Upper lobe of right lung (tissue), 1 donor: ENCODE measurements around the gene ADPRHL1. TPM values are rescaled to one million over a fixed set of nuclear protein-coding genes. Genes with fewer than 3 reads are reported as not detected.

Experiments
- ATAC-seq: fragments of 200-7000 bp; cut with Tn5 transposase; one replicate; pipeline ENCODE4 v1.9.1; 2020; ENCODE audit warnings: mild to moderate bottlenecking, moderate library complexity
- DNase-seq: peaks from one replicate; pipeline ENCODE4 v3.0.0-alpha.2; 2020
- H3K27ac ChIP-seq: fragments of 200-600 bp; one replicate; pipeline ENCODE4 v1.8.0; 2022
- H3K27me3 ChIP-seq: fragments of 200-600 bp; one replicate; pipeline ENCODE4 v1.8.0; 2022; ENCODE audit warnings: mild to moderate bottlenecking
- H3K36me3 ChIP-seq: fragments of 200-600 bp; one replicate; pipeline ENCODE4 v1.8.0; 2022
- H3K4me1 ChIP-seq: fragments of 200-600 bp; one replicate; pipeline ENCODE4 v1.8.0; 2022
- H3K4me3 ChIP-seq: fragments of 200-600 bp; one replicate; pipeline ENCODE4 v1.8.0; 2022; ENCODE audit warnings: mild to moderate bottlenecking
- H3K9me3 ChIP-seq: fragments of 200-600 bp; one replicate; pipeline ENCODE4 v1.8.0; 2022
- intact Hi-C: fragments of 100-400 bp; cut with DNase I; formaldehyde crosslinking; loops from one replicate; pipeline ENCODE4 v1.11.0; 2022
- total RNA-seq: library from RNA; stranded (reverse); fragmentation: NEBNext Ultra II Directional; extraction: Animal tissue kit (Norgen Biotek cat#: 25700); gene quantifications from one replicate; pipeline ENCODE4 v1.2.1, GENCODE V29; 2021
- TF ChIP-seq, protein P1 (sequence below): fragments of 200-600 bp; IDR thresholded peaks from one replicate; pipeline ENCODE4 v1.8.0; 2022; ENCODE audit warnings: antibody characterized with exemption
- donor health status: DM: no; HTN: yes; CAD: no; lungs with severe emphysema.

ADPRHL1 gene
- total RNA-seq, 1 donor from 2014 or later: 1.9 TPM

- H3K27ac ChIP-seq: no peak overlapping the region
- H3K9me3 ChIP-seq: no peaks in the 10 kb centered on the region
- DNase-seq: no peak
- TF ChIP-seq, protein P1, sequence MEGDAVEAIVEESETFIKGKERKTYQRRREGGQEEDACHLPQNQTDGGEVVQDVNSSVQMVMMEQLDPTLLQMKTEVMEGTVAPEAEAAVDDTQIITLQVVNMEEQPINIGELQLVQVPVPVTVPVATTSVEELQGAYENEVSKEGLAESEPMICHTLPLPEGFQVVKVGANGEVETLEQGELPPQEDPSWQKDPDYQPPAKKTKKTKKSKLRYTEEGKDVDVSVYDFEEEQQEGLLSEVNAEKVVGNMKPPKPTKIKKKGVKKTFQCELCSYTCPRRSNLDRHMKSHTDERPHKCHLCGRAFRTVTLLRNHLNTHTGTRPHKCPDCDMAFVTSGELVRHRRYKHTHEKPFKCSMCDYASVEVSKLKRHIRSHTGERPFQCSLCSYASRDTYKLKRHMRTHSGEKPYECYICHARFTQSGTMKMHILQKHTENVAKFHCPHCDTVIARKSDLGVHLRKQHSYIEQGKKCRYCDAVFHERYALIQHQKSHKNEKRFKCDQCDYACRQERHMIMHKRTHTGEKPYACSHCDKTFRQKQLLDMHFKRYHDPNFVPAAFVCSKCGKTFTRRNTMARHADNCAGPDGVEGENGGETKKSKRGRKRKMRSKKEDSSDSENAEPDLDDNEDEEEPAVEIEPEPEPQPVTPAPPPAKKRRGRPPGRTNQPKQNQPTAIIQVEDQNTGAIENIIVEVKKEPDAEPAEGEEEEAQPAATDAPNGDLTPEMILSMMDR: no peak
- no peaks in the 10 kb centered on the region for H3K4me1 ChIP-seq
- no peak for ATAC-seq
- no peak overlapping the region for H3K4me3 ChIP-seq
- no peaks in the 10 kb centered on the region for H3K27me3 ChIP-seq
- intact Hi-C loops: no loop called here
- no peaks in the 10 kb centered on the region for H3K36me3 ChIP-seq
Measured at GRCh38 chr13:113357529-113357928, 95.8 kb downstream of the ADPRHL1 start.

GRCh38 chr13:113356596-113356995 lies 96.7 kb downstream of the ADPRHL1 start:
- no peak for DNase-seq
- Histone ChIP-seq H3K27ac (no peak overlapping the region), H3K9me3 (no peaks in the 10 kb centered on the region), H3K4me1 (no peaks in the 10 kb centered on the region), H3K36me3 (no peaks in the 10 kb centered on the region), H3K27me3 (no peaks in the 10 kb centered on the region), H3K4me3 (no peak overlapping the region)
- TF ChIP-seq, protein P1: no peak
- intact Hi-C loops: no loop called here
- no peak for ATAC-seq

- Histone ChIP-seq H3K4me1 (peaks cover 6% of the 10 kb centered on the region), H3K36me3 (no peaks in the 10 kb centered on the region), H3K9me3 (no peaks in the 10 kb centered on the region), H3K27ac (no peak overlapping the region), H3K4me3 (no peak overlapping the region), H3K27me3 (no peaks in the 10 kb centered on the region)
- DNase-seq (peak; percentile 31), ATAC-seq (no peak)
- TF ChIP-seq, protein P1: no peak
- intact Hi-C loops: no loop called here
Measured at GRCh38 chr13:113355621-113356020, 97.7 kb downstream of the ADPRHL1 start.

DNA sequence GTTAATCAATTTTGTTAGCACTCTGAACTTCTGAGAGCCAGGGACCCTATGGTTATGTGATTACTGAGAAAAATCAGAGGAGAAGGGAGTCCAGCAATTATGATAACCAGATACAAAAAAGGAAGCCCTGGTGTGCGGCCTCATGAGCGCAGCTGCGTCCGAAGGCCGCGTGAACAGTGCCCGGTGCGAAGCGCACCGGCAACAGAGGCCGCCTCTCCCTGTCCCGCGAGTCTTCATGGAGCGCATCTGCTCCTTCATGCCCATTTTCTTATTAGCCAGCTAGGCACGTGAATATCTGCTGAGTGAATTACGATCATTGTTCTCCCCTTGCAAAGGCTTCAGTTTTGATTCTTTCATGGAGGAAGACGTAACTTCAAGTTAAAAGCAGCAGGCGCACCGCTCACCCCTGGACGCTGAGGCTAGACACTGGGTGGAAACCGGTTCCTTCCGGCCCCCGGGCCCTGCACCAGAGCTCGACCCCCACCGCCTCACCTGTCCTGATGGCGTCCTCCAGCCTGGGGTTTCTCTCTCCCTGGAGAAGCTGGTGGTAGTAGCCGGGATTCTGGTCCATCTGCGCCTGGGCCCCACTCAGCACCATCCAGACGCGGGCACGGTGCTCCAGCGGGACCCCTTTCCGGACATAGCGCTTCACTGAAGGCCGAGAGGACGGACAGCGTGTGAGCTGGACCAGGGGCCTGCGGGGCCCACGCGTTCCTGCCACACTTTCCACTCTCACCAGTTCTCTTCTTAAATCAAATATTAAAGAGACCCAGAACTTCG lies 98.3 kb downstream of the ADPRHL1 start:
- peaks cover 6% of the 10 kb centered on the region for H3K4me1 ChIP-seq
- H3K9me3 ChIP-seq: no peaks in the 10 kb centered on the region
- ATAC-seq: no peak
- no peak overlapping the region for H3K4me3 ChIP-seq
- H3K36me3 ChIP-seq: no peaks in the 10 kb centered on the region
- no peak overlapping the region for H3K27ac ChIP-seq
- no peaks in the 10 kb centered on the region for H3K27me3 ChIP-seq
- TF ChIP-seq, protein P1: no peak
- DNase-seq: peak; percentile 55
- intact Hi-C loops: no loop called here

DNA sequence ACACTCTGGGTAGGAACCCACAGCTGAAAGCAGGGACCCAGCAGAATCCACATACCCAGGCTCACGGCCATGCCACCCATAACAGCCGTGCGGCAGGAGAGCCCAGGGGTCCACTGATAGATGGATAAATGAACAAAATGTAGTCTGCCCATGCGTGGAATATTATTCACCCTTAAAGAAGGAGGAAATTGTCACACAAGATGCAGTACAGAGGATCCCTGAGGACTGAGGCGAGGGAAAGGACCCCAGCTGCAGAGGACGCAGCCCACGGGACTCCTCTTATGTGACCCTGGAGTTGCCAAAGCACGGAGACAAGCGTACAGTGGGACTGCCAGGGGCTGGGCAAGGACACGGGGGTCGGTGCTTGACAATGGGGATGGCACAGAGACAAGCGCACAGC lies 100.0 kb downstream of the ADPRHL1 start:
- ATAC-seq (no peak), DNase-seq (peak; percentile 36)
- Histone ChIP-seq H3K36me3 (no peaks in the 10 kb centered on the region), H3K4me1 (peaks cover 6% of the 10 kb centered on the region), H3K4me3 (no peak overlapping the region), H3K27me3 (no peaks in the 10 kb centered on the region), H3K9me3 (no peaks in the 10 kb centered on the region), H3K27ac (no peak overlapping the region)
- intact Hi-C loops: no loop called here
- TF ChIP-seq, protein P1: no peak
